Midbrain (tissue), 1 donor: ENCODE measurements around the gene FSCN2.
"Not testable (repeated sequence)": the region's sequence is repeated elsewhere in the genome, so short reads cannot be mapped to it uniquely, and the experiment has no call there.

Experiments
- DNase-seq: peaks from one replicate; lab custom pipeline; 2025; lab: John Stamatoyannopoulos, UW

The FSCN2 gene

DNA sequence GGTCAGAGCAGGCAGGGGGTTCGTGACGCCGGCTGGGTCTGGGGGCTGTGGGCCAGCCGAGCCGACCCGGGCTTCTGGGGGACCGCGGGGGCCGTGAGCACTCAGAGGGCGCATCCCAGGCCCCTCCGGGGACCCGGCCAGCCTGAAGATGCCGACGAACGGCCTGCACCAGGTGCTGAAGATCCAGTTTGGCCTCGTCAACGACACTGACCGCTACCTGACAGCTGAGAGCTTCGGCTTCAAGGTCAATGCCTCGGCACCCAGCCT lies 140 bp downstream of the FSCN2 start:
- DNase-seq = no peak

DNA sequence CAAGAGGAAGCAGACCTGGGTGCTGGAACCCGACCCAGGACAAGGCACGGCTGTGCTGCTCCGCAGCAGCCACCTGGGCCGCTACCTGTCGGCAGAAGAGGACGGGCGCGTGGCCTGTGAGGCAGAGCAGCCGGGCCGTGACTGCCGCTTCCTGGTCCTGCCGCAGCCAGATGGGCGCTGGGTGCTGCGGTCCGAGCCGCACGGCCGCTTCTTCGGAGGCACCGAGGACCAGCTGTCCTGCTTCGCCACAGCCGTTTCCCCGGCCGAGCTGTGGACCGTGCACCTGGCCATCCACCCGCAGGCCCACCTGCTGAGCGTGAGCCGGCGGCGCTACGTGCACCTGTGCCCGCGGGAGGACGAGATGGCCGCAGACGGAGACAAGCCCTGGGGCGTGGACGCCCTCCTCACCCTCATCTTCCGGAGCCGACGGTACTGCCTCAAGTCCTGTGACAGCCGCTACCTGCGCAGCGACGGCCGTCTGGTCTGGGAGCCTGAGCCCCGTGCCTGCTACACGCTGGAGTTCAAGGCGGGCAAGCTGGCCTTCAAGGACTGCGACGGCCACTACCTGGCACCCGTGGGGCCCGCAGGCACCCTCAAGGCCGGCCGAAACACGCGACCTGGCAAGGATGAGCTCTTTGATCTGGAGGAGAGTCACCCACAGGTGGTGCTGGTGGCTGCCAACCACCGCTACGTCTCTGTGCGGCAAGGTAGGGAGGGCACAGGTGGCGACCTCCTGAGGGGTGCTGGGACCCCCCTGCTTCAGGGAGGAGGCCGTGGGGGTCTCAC lies 667 bp downstream of the FSCN2 start:
- no peak for DNase-seq

- no peak for DNase-seq
Measured at GRCh38 chr17:81529437-81529803, 1.2 kb downstream of the FSCN2 start.

GRCh38 chr17:81531013-81531412 lies 2.8 kb downstream of the FSCN2 start:
- DNase-seq = not testable (repeated sequence)

DNA sequence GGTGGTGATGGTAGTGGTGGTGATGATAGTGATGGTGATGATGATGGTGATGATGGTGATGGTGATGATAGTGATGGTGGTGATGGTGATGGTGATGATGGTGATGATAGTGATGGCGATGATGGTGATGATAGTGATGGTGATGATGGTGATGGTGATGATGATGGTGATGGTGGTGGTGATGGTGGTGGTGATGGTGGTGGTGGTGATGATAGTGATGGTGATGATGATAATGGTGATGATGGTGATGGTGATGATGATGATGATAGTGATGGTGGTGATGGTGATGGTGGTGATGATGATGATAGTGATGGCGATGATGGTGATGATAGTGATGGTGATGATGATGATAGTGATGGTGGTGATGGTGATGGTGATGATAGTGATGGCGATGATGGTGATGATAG lies 3.8 kb downstream of the FSCN2 start:
- DNase-seq = not testable (repeated sequence)

DNA sequence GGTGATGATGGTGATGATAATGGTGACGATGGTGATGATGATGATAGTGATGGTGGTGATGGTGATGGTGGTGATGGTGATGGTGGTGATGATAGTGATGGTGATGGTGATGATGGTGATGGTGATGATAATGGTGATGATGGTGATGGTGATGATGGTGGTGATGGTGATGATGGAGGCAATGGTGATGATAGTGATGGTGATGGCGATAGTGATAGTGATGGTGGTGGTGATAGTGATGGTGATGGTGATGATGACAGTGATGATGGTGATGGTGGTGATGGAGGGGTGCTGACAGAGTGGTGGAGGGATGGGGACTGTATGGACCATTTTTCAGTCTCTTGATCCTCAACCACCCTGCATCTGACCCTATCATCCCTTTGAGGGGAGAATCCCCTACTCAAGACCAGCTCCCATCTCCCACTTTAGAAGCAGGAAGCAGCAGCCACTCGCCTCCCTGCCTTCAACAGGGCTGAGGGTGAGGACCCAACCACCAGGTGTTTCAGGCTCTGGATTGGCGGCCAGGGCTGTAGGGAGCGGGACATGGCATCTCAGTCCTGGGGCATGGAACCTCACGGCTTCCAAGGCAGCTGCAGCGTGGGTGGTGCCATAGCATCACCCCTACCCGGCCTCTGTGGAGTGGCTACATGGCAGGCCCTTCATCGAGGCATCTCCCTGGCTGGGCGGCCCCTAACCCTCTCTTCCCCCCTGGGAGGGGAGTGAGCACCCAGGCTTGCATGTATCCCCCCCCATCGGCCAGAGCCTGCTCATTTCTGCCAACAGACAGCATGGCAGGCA lies 4.5 kb downstream of the FSCN2 start:
- DNase-seq = no peak

GRCh38 chr17:81533339-81534141 lies 5.4 kb downstream of the FSCN2 start:
- no peak for DNase-seq

- DNase-seq = no peak
Measured at GRCh38 chr17:81534157-81535006, 6.2 kb downstream of the FSCN2 start.

DNA sequence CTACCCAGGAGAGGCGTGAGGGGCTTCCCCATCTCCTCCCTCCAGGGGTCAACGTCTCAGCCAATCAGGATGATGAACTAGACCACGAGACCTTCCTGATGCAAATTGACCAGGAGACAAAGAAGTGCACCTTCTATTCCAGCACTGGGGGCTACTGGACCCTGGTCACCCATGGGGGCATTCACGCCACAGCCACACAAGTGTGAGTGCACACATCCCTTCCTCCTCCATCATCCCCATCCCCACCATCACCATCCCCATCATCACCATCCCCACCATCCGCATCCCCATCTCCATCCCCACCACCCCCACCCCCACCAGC lies 6.8 kb downstream of the FSCN2 start:
- no peak for DNase-seq

GRCh38 chr17:81535480-81536298 lies 7.5 kb downstream of the FSCN2 start:
- no peak for DNase-seq

DNA sequence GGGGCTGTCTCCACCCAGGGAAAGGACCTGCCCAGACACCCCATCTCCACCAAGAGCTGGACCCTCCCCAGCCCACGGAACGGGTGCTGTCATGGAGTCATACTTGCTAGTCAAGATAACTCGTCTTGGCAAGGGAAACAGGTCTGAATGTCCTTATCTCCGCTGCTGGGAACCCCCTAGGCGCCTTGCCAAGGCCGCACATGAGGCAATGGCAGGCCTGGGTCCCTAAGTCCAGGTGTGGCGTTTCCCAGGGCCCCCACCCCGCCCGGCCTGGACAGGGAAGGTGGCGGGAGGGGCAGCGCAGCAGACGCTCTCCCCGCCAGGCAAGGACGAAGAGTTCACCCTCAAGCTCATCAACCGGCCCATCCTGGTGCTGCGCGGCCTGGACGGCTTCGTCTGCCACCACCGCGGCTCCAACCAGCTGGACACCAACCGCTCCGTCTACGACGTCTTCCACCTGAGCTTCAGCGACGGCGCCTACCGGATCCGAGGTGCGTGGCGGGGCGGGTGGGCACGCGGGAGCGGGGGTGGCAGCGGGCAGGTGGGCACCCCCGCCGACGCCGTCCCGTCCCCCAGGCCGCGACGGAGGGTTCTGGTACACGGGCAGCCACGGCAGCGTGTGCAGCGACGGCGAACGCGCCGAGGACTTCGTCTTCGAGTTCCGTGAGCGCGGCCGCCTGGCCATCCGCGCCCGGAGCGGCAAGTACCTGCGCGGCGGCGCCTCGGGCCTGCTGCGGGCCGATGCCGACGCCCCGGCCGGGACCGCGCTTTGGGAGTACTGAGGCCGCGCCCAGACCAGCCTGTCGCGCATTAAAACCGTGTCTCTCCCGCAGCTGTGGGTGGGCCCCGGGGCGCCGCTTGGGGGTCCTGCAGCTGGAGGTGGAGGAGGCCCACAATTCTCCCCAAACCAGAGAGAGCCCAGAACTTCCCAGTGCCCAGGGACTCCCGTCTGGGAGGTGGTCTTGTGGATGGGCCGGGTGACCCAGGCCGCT lies 8.4 kb downstream of the FSCN2 start:
- DNase-seq = no peak

- DNase-seq = no peak
Measured at GRCh38 chr17:81537343-81537855, 9.2 kb downstream of the FSCN2 start.

DNA sequence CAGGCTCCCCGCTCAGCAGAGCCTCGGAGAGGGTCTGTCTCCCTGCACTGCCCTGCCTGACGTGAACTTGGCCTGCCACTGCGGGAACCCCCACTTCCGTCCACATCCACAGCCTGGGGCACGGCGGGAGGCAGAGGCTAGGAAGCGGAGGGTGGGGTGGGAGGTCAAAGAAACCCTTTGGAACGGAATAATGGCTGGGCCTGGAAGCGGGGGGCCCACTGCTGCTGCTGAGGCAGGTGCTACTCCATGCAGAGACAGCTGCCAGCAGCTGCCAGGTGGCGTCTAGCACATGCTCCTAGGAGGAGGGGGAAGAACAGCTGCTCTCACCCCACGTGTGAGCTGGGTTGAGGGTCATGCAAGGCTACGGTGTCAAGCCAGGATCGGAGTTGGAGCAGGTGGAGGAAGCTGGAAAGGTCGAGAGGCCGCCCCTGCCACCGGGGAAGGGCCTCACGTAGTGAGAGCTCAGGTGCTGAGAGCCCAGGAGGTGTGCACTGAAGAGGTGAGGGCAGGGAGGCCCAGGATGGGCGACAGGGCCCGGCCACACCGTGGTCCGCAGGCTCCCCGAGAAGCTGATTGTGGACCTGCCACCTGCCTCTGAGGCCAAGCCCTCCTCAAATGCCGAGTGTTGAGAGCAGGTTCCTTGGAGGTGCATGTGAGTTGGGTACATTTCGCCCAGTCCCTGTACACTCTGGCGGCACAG lies 9.8 kb downstream of the FSCN2 start:
- DNase-seq = no peak

DNA sequence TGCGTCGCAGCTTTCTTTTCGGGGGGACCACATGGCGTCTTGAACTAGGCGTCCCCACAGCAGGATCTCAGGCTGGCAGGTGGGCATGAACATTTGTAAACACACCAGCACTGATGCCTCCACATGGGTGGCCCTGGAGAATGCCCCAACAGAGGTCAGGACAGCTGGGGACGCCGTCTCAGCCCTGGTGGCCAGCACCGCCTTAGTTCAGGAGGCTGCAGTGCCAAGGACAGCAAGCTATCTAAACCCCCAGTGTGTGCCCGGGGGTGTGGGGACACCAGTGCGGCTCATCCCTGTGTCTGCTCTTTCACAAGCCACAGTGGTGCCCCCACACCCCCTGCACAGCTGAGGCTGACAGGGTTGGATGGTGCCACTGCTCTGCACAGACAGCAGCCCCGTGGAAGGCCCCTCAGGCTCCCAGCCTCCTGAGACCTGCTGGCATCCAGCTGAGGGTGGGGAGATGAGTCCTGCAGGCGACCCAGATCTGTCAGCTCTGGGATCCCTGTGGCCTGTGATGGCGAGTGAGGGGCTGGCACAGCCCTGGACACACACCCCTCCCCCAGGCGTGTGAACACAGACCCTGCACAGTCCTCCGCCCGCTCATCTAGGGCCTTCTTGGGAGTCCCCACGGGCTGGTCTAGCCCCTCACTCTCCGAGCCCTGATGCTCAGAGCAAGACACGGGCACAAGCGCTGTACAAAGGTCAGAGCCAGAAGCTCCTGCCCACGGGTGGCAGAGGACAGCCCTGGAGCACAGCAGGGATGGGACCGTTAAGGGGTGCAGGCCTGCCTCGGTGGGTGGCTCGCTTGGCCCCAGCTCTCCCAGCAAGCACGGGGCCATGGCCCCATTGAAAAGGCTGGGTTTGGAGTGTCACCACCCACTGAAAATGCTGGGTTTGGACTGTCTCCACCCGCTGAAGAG lies 10.7 kb downstream of the FSCN2 start:
- DNase-seq = no peak

- no peak for DNase-seq
Measured at GRCh38 chr17:81539571-81539900, 11.4 kb downstream of the FSCN2 start.

DNA sequence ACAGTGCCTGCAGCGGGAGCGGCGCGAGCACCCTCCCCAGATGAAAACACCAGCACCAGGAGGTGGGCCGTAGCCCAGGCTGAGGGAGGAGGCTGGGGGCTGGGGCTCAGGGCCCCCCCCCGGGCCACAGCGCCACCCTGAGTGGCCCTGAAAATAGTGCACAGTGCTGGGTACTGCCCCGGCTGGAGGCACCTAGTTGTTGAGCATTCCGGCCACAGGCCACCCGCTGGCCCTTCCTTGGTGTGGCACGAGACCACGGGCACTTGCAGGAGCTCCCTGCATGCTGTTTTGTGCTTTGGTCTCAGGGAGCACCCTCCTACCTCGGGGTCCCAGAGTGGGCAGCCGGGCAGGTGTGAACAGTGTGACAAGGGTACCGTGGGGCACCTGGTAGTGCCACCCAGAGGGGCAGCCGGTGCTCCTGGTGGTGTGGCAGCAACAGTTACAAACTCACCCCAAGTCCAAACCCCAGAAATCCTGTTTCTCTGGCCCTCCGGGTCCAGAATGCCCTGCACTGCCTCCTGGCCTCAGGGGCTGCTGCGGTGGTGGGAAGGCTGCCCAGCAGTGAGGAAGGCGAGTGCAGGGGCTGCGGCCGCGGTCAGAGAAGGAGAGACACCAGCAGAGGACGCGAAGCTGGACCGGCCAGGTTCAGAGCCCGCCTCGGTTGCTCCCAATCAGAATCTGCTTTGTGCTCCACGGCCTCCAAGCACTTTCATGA lies 11.9 kb downstream of the FSCN2 start:
- no peak for DNase-seq

GRCh38 chr17:81540676-81541027 lies 12.5 kb downstream of the FSCN2 start:
- no peak for DNase-seq

DNA sequence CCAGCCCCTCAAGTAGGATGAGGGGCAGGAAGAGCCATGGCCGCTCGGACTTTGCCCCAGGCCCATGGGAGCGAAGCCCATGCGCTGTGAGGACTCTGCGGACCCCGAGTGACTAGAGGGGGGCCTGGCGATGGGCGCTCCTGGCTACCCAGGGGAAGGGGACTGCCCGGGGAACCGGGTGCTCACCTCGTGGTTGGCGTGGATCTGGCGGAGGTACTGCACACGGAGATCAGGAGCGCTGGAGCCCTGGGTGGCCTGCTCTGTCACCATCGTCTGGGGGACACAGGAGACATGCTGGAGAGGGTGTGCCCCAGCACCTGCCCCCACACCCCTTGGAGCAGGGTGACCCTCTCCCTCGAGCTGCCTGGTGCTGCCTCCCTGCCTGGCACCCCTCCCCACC lies 12.9 kb downstream of the FSCN2 start:
- no peak for DNase-seq
